Epidermal melanocyte (primary cell): Measurements from ENCODE around the gene SETD3.
A peak's percentile ranks its signal among the peaks of the same experiment; 100 is the strongest.

Experiments used
- DNase-seq: peaks from one replicate; pipeline ENCODE4 v3.0.0; 2011; ENCODE audit warnings: low spot score; ENCODE audit not compliant: insufficient read length

The SETD3 gene

DNA sequence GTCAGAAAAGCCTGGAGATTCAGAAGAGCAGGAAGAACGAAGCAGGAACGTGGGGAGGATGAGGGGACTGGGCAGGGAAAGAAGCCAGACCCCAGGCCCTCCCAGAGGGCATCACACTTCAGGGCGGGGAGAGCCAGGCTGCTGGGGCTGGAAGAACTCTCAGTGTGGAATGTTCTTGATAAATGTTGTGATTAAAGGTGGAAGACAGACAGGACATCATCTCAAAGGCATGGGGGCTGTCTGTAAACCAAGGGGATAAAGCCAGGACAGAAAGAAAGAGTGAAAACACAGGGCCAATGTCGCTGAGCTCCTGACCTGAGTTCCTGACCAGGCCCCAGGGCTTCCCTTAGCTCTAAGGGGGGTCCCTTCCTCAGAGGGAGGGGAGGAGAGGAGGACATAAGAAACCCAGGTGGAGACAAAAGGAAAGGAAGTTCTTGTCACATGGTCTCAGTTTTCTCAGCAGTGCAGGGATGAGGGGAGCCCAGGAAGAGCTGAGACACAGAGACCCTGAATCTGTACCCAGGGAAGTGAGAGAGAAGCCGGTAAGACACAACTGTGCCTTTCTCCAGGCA lies 56.3 kb downstream of the SETD3 start:
- DNase-seq = no peak

DNA sequence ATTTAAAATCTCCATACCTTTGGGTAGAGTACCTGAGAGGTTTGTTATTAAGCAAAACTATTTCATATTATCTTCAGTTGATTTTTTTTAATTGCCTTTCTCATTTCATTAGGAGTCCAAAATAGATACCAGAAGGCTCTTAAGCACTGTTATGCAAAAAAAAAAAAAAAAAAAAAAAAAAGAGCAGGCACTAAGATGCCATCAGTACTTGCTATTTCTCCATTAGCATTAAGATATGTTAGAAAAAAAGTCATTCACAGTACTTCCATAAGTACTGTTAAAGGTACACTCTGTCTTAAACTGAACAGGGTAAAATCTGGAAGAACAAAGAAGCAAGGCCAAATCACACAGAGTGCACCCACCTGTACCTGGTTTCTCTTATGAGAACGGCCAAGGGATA lies 57.2 kb downstream of the SETD3 start:
- no peak for DNase-seq

DNA sequence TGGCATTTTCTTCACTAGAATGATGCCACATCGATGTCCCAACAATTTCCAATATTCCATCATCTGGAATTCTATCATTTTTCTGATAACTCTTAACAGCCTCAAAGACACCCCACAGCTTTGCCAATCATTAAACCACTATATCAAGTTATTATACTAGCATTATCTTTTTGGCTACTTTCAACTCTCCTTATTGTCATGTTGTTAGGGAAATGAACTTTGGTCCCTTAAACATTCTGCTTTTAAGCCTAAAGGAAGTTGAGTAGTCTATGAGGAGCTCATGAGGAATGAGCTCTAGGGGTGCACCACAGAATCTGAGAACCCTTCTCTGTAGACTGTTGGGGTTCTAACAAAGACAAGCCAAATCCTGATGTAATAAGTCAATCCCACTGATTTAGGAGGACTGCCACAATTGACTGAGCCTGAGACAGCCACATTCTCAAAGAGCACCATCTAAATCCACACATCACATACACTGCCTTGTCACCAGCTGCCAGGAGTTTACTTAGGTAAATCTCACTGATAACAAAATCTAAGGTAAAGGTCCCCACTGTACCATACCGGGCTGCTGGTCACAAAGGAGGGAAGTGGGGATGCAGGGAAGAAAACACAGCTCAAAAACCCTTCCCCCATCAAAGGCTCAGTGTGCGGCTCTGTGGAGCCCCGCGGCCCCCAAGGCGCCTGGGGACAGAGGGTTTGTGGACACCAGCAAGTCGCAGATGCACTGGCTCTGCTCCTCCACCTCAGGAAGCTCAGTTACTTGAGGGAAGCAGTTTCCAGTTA lies 58.2 kb downstream of the SETD3 start:
- no peak for DNase-seq

DNA sequence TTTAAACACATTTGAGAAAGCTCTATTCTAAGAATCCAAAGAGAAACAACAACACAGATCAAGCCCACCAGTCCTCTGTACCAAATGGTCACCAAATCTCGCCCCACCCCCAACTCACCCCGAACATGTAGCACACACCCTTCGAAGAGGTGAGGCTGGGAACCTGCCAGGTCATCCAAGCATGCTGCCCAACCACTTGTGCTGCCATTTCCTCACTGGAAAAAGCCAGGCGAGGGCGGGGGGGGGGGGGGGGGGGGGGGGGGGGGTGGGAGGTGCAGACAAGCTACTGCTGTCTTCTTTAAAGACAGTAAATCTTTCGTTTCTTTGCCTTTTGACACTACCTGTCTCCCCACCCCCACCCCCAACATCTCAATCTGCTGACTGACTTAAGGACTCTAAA lies 59.9 kb downstream of the SETD3 start:
- DNase-seq = no peak

DNA sequence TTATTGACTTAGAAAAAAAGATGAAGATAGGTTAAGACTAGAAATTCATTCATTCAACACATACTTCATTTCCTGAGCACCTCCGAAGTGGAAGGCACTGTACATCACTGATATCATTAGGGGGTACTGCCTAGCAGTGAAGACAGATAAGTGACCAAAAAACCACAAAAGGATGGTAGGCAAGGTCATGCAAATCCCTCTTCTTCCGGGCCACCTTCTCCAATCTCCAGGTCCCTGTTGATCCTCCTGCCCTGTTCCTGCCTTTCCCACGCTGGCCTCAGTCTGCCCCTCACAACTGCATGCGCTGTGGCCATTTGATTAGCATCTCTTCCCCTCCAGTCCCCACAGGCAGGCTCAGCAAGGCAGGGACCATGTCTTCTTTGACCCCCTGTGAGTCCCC lies 60.8 kb downstream of the SETD3 start:
- no peak for DNase-seq

DNA sequence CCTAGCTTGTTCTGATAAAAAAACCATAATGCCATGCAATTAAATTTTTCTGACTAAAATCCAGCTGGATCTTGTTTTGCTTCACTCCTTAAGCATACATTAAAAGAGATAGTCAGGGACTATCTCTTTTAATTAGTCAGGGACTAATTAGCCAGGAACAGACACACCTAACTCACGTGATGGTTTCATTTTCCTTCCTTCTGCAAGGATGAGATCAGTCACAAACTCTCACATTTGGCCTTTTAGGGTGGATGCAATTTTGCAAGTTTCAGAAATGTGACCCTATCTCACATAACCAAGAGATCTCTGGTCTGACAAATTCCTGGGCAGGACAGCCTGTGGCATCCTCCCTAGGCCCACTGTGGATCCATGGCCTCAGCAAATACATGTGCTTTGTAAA lies 62.4 kb downstream of the SETD3 start:
- DNase-seq = no peak

DNA sequence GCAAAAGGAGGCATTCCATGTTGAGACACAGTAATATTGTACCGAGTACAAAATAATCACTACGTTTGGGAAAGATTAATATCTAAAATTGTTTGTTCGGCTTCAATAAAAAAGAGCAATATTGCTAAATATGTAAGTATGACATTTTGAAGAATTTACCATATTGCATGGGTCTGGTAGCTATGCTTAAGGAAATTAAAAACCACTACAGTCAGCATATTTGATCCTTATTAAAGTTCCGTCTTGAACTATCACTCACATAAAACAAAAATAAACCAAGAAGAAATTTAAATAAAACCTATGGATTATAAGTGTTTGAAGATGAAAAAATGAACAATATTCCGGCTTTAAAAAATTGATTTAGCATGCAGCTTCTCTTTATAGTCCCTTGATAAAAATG lies 63.8 kb downstream of the SETD3 start:
- no peak for DNase-seq

DNA sequence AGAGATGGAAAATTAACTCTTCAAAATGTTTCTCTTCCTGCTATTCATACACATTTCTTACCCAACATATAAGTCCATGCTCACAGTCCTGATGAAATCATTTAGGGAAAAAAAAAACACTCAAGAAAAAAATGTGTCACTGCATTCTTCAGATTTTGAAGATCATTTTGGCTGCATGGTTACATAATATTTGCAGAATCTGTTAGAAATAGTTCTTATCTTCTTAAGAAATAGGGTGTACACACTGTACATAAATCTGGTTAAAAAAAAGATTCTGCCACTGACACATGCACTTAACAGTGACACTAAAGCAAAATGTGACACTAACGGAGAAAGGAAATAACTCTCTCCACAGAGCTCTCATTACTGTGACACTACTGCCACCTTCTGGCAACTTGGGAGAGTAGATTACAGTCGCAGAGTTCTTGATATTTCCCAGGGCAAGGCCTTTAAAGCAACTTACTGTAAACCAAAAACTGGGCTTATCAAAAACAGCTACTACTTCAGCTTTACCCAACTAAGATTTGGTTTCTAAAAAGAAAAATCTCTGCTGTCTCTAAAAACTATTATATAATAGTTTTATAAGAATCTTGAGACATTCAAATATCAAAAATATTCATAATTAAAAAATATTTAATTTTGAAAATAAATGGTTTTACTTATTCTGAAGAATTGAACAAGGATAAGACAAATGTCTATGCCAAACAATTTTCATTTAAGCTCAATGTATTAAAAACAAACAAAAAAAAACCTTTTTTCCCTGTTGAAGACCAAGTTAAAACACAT lies 65.0 kb downstream of the SETD3 start:
- peak; percentile 78 for DNase-seq

DNA sequence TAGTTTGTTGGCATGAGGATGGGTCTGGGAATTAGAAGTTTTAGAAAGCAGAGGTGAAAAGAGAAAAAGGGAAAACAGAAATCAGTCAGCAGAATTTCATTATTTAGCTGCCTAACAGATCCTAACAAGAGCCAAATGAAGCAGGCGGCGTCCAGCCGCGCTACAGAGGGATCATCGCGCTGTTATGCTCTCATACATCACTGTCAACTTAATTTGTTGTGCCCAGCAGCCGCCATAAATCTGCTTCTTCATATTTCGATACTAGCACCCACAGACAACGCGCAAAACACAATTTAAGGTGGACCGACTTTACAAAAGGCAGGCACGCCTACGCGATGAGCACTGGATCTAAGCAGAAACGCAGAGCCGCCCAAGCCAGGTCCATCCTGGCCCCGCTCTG lies 66.7 kb downstream of the SETD3 start:
- DNase-seq = no peak

DNA sequence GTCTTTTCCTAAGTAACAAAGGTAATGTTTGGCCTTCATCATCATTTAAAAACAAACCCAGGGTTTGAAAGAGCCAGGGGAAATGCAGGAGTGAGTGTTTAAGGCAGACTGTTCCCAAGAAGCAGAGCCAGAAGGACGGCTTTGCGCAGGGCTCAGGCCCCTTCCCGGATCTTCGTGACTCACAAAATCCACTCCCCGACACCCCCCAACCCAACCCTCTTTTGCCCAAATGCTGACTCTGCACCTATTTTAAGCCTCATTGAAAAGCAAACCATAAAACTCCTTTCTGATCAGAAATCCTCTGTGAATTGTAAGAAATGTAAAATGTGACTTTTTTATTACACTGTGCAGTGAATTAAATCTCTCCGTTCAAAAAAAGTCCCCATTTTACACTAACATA lies 67.5 kb downstream of the SETD3 start:
- no peak for DNase-seq

DNA sequence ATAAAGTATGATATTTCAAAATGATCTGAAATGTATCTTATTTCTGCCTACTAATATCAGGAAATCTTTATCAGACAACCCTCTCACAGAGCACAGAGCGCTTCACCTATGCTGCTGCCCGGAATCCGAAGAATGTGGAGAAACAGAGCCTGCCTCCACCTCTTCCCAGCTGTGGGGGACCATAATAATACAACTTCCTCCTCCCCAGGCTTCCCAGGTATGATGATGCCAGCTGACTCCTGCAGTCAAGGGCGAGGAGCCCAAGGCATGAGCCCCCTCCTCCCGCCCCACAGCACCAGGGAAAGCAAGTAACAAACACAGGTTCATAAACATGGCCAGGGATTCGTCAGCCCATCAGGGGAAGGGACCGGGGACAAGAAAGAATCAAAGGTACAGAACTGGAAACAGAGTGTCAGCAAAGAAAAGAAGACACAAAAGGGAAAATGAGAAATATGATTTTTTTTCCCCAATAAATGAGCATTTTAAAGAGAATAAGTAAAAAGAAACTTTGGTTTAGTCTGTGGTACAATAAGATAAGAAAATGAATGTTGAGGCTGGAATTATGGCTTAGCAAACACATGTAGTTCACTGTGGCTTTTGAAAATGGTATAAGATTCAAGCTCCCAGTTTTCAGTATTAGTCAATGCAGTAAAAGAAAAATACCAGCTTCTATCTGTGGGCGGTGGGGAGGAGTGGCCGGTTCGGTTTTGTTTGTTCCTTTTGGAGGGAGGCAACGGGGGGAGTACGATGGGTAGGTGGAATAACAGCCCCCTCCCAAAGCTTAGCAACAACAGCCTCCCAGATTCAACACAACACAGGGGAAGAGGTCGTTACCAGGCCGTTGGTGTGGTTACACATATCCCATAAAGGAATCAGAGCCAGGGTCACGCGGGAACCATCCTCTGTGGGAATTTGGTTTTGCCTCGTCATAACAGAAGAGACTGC lies 68.3 kb downstream of the SETD3 start:
- DNase-seq = no peak

DNA sequence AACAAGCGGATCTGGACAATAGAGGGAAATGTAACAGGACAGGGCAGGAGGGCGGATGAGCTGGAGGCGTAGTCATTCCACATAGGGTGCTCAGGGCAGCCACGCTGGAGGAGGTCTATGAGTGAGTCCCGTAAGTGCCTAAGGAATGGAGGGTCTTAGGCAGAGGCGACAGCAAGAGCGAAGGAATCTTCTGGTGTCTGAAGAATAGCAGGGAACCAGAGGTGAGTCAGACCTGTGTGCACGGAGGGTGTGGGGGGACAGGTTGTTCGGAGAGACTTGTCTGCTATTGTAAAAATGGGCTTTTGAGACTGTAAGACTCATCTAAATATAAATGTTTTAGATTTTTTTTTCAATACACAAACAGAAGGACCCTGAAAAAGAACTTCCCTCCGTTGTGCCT lies 70.6 kb downstream of the SETD3 start:
- no peak for DNase-seq

DNA sequence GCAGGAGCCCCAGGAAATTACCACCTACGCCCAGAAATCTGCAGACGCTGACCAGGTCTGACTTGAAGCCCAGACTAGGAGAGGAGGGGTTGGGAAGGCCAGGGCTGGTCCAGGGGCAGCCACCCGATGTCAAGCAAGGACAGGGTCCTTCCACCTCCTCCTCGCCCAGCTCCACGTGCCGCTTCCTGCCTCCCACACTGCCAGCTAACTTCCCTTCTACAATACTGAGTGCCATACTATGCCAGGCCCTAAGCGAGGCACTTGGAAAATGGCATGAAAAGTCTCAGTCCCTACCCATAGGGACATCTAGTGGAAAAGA lies 71.7 kb downstream of the SETD3 start:
- DNase-seq = no peak

DNA sequence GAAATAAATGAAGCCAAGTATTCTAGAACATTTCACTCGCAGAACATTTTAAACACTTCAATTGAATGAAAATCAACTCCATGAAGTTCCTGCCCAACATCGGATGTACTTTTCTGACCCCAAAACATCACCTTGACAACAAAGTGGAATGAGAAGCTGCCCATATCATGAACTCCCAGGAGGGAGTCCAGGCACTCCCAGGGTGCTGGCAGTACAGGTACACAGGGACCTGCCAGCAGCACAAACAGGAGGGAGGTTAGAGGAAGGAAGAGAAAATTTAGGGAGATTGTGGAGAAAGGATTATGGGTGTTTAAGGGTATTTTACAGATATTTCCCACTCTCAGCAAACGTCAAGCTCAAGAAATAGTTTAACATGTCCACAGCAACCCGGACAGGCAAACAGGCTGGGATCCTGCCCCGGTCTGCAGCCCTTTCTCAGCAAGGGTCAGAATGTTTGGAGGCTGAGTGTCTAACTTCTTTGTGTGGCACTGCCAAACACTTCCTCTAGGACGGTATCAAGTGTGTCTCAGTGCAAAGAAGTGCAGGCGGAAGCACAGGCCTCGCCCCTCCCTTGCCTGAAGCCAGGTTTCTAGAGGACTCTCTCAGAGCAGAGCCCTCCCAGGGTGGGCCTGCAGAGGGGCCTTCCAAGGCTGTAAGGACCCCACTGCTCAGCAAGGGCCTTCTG lies 72.2 kb downstream of the SETD3 start:
- no peak for DNase-seq

DNA sequence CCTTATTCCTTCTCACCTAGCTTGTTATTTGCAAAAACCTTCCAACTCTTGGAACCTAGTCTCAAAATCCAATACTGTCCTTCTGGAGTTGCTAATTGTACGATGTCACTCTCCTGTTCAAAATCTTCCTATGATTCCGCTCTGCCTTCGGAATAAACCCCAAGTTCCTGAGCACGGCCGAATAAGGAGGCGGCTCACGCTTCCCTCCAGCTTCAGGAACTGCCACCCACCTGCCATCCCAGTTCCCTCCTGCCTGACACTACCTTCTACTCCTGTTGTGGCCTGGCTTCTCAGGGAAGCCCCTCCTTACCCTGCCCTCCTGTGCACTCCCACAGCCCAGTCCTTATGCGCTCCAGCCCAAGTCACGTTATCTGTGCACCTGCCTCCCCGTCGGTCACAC lies 73.2 kb downstream of the SETD3 start:
- DNase-seq = no peak

DNA sequence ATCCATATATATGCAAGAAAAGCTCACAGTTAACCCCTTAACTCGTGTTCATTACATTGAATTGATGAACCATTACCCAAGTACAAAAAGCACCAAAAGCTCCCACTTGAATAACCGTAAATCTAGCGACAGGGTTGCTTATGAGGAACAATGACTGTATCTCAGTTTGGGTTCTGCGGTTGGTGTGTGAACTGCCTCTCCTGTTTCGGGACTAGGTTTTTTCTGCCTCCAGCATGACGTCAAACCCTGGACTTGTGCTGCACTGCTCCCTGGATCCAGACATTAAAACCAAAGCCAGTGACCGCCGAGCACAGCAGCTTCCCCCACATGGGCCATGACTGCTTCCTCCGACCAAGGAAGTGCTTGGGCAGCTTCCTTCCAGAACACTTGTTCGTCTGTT lies 77.7 kb downstream of the SETD3 start:
- no peak for DNase-seq

DNA sequence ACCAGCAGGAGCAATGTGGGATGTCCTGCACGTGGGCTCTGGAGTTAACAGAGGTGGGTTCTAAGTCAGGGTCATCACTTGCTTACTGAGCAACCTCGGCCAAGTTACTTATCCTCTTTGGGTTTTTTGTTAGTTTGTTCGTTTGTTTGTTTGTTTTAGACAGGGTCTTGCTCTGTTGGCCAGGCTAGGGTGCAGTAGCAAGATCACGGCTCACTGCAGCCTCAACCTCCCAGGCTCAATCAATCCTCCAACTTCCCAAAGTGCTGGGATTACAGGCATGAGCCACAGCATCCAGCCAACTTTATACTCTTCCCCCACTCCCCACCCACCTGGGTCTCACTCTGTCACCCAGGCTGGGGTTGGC lies 78.4 kb downstream of the SETD3 start:
- no peak for DNase-seq

DNA sequence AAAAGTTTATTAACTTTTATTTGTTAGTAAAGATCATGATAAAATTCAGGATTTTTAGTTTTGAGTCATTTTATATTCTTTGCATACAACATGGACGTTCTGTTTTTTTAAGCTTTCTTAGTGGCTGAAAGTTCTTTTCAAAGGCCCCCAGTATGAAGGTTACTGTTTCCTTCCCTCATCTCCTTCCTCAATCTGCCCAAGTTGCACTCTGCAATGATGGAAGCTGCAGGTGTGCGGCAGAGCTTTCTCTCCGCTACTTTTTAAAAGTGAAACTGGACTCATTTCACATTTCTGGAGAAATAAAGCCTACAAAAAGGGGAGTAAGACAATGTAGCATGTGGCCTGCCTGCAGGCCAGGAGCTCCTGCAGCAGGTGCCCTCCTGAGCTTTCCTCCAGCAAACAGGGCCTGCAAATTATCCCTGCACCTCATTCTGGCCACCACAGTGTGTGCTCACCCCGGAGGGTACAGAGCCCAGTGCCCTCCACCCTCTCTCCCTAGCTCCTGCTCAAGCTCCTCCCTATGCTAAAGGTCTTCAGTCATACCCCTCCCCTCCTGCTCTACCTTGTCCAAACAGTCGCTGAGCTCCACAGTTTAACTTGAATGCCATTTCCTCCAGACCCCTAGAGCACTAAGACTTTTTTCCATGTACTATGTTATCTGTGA lies 78.9 kb downstream of the SETD3 start:
- DNase-seq = no peak

DNA sequence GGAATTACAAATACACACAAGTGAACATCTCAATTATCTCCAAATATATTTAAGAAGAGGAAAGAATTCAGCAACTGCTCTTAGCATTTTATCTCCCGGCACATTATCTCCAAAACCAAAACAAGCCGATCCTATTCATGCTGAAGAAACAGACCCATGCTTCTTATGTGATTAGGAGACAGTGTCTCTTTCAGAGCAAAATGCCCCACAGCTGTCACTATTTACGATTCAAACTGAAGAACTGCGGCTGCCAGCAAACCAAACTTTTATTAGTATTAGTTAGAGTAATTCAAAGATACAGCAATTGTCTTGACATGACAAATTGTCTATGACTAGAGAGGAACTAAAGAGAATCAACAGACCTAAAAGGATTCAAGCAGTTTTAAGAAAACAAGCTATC lies 79.4 kb downstream of the SETD3 start:
- peak; percentile 60 for DNase-seq

DNA sequence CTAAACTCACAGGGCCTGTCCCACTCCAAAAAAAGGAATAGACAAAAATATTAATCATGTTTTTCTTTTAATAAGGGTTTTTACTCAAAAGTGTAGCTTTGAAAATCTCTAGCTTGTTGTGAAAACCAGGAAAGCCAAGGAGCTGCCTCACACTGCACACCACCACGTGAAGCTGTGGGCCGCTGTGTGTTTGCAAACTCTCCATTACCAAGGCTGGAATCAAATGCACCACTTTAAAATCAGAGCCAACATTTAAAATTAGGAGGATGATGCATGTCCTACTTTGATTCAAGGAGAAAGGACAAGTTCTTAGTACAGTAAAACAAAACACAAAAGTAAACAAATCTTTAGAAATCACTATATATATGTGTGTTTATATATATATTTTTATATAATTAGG lies 83.0 kb downstream of the SETD3 start:
- no peak for DNase-seq
